Central memory CD4-positive, alpha-beta T cell (primary cell): ENCODE data around the gene HOXA9.

Source experiments
- DNase-seq: peaks from one replicate; pipeline ENCODE4 v3.0.0; 2022

Gene HOXA9

GRCh38 chr7:27200761-27201579, 35.6 kb upstream of the HOXA9 start:
- DNase-seq = no peak

- DNase-seq = no peak
These were observed 34.8 kb upstream of the HOXA9 start, which contains the start of gene HOXA13 for GRCh38 chr7:27199849-27200760. HOXA13 (minus strand) TSS chr7:27200091; CDS start chr7:27200077, 14 bp downstream.

GRCh38 chr7:27198871-27199801, 33.8 kb upstream of the HOXA9 start:
- DNase-seq = no peak

- no peak for DNase-seq
These were observed 33.0 kb upstream of the HOXA9 start for GRCh38 chr7:27198138-27198841.

GRCh38 chr7:27197137-27198042, 32.1 kb upstream of the HOXA9 start:
- DNase-seq = no peak

- peak; percentile 67 for DNase-seq
These were observed 31.0 kb upstream of the HOXA9 start for GRCh38 chr7:27196287-27196767.

GRCh38 chr7:27194686-27195379, 29.5 kb upstream of the HOXA9 start:
- DNase-seq = no peak

- DNase-seq = no peak
These were observed 28.6 kb upstream of the HOXA9 start for GRCh38 chr7:27194002-27194352.

- DNase-seq = no peak
These were observed 28.1 kb upstream of the HOXA9 start for GRCh38 chr7:27193335-27194001.

GRCh38 chr7:27192546-27193334, 27.4 kb upstream of the HOXA9 start:
- no peak for DNase-seq

- no peak for DNase-seq
These were observed 26.7 kb upstream of the HOXA9 start for GRCh38 chr7:27191833-27192545.

- DNase-seq = no peak
These were observed 25.9 kb upstream of the HOXA9 start for GRCh38 chr7:27191161-27191731.

- no peak for DNase-seq
These were observed 24.8 kb upstream of the HOXA9 start for GRCh38 chr7:27189997-27190748.

- DNase-seq = no peak
These were observed 24.1 kb upstream of the HOXA9 start for GRCh38 chr7:27189295-27189996.

GRCh38 chr7:27188386-27189294, 23.3 kb upstream of the HOXA9 start:
- peak; percentile 44 for DNase-seq
